ENCODE results near the gene SLFN11.
A peak's percentile ranks its signal among the peaks of the same experiment; 100 is the strongest.
"Not testable (repeated sequence)": the region's sequence is repeated elsewhere in the genome, so short reads cannot be mapped to it uniquely, and the experiment has no call there.

The SLFN11 gene

GRCh38 chr17:35333578-35333977 is 39.8 kb downstream of the SLFN11 start:
- H2AFZ ChIP-seq (ENCODE audit: low read depth, low read length); H4K8ac ChIP-seq (ENCODE audit: low read length); H3K9me3 ChIP-seq (ENCODE audit: control insufficient read depth, low read length); H2AK5ac ChIP-seq (ENCODE audit: low read length, severe bottlenecking); H2BK12ac ChIP-seq (ENCODE audit: low read length in 2 of 2); H3K18ac ChIP-seq (ENCODE audit: low read depth in 1 of 2, low read length in 2 of 2); H3K14ac ChIP-seq (ENCODE audit: low read length in 2 of 2); H3K4me3 ChIP-seq (ENCODE audit: insufficient read depth in 1 of 2, low read depth in 1 of 2, low read length in 2 of 2); H2BK5ac ChIP-seq (ENCODE audit: low read depth, low read length, poor library complexity, severe bottlenecking); H3K9ac ChIP-seq (ENCODE audit: low read length); H3K36me3 ChIP-seq (ENCODE audit: control insufficient read depth in 1 of 2, insufficient read depth in 2 of 2, low read depth in 1 of 2, low read length in 2 of 2); H3K23ac ChIP-seq (ENCODE audit: low read length in 2 of 2); H3K79me1 ChIP-seq (replicated peaks; ENCODE audit: low read length, poor library complexity, severe bottlenecking); H3K27ac ChIP-seq (ENCODE audit: low read length, poor library complexity, severe bottlenecking); DNase-seq; H4K91ac ChIP-seq (ENCODE audit: low read length); H2BK120ac ChIP-seq (ENCODE audit: low read depth, low read length); H3K4me2 ChIP-seq (ENCODE audit: low read length, poor library complexity, severe bottlenecking); H2BK15ac ChIP-seq (ENCODE audit: low read depth, poor library complexity, severe bottlenecking); H3K4ac ChIP-seq (ENCODE audit: low read depth in 1 of 2, low read length in 2 of 2); H3K4me1 ChIP-seq (ENCODE audit: control insufficient read depth, insufficient read depth, low read depth, low read length): not testable (repeated sequence)
- peaks cover 0 to 11% of the 10 kb centered on the region in 2 experiments for H3K27me3 ChIP-seq (ENCODE audit: control insufficient read depth in 1 of 2, insufficient read depth in 1 of 2, low read length in 2 of 2)
- WGBS = 63% methylated on average over 4 of the region's 5 CpGs

- H3K4ac ChIP-seq (ENCODE audit: low read depth in 1 of 2, low read length in 2 of 2) = no peak overlapping the region
- no peak overlapping the region for H4K91ac ChIP-seq (ENCODE audit: low read length)
- H3K79me1 ChIP-seq (replicated peaks; ENCODE audit: low read length, poor library complexity, severe bottlenecking) = no peaks in the 10 kb centered on the region
- H3K4me3 ChIP-seq (ENCODE audit: insufficient read depth in 1 of 2, low read depth in 1 of 2, low read length in 2 of 2) = no peak overlapping the region
- H2AFZ ChIP-seq (ENCODE audit: low read depth, low read length) = no peak overlapping the region
- no peak overlapping the region for H2AK5ac ChIP-seq (ENCODE audit: low read length, severe bottlenecking)
- no peak overlapping the region for H2BK12ac ChIP-seq (ENCODE audit: low read length in 2 of 2)
- H4K8ac ChIP-seq (ENCODE audit: low read length) = no peak overlapping the region
- no peak overlapping the region for H3K18ac ChIP-seq (ENCODE audit: low read depth in 1 of 2, low read length in 2 of 2)
- H3K4me1 ChIP-seq (ENCODE audit: control insufficient read depth, insufficient read depth, low read depth, low read length) = no peaks in the 10 kb centered on the region
- no peak overlapping the region for H3K9ac ChIP-seq (ENCODE audit: low read length)
- no peak overlapping the region for H2BK120ac ChIP-seq (ENCODE audit: low read depth, low read length)
- H3K27ac ChIP-seq (ENCODE audit: low read length, poor library complexity, severe bottlenecking) = no peak overlapping the region
- H3K4me2 ChIP-seq (ENCODE audit: low read length, poor library complexity, severe bottlenecking) = no peak overlapping the region
- H3K36me3 ChIP-seq (ENCODE audit: control insufficient read depth in 1 of 2, insufficient read depth in 2 of 2, low read depth in 1 of 2, low read length in 2 of 2) = no peaks in the 10 kb centered on the region
- no peak overlapping the region for H2BK15ac ChIP-seq (ENCODE audit: low read depth, poor library complexity, severe bottlenecking)
- no peak for DNase-seq
- H2BK5ac ChIP-seq (ENCODE audit: low read depth, low read length, poor library complexity, severe bottlenecking) = no peak overlapping the region
- H3K9me3 ChIP-seq (ENCODE audit: control insufficient read depth, low read length) = peaks cover 9% of the 10 kb centered on the region
- no peak overlapping the region for H3K23ac ChIP-seq (ENCODE audit: low read length in 2 of 2)
- no CpG with 5 or more reads among the region's 1 CpG for WGBS
- no peak overlapping the region for H3K14ac ChIP-seq (ENCODE audit: low read length in 2 of 2)
- H3K27me3 ChIP-seq (ENCODE audit: control insufficient read depth in 1 of 2, insufficient read depth in 1 of 2, low read length in 2 of 2) = peaks cover 0 to 6% of the 10 kb centered on the region in 2 experiments
Observed at GRCh38 chr17:35322749-35323148, 50.7 kb downstream of the SLFN11 start.

- Histone ChIP-seq H2BK12ac (ENCODE audit: low read length in 2 of 2) (no peak overlapping the region), H3K27me3 (ENCODE audit: control insufficient read depth in 1 of 2, insufficient read depth in 1 of 2, low read length in 2 of 2) (peaks cover 0 to 25% of the 10 kb centered on the region in 2 experiments), H4K8ac (ENCODE audit: low read length) (no peak overlapping the region), H2BK120ac (ENCODE audit: low read depth, low read length) (no peak overlapping the region), H3K27ac (ENCODE audit: low read length, poor library complexity, severe bottlenecking) (no peak overlapping the region), H2AFZ (ENCODE audit: low read depth, low read length) (no peak overlapping the region), H2BK5ac (ENCODE audit: low read depth, low read length, poor library complexity, severe bottlenecking) (no peak overlapping the region), H3K4me3 (ENCODE audit: insufficient read depth in 1 of 2, low read depth in 1 of 2, low read length in 2 of 2) (no peak overlapping the region), H3K4me2 (ENCODE audit: low read length, poor library complexity, severe bottlenecking) (no peak overlapping the region), H3K23ac (ENCODE audit: low read length in 2 of 2) (no peak overlapping the region), H4K91ac (ENCODE audit: low read length) (no peak overlapping the region), H3K9ac (ENCODE audit: low read length) (no peak overlapping the region), H3K36me3 (ENCODE audit: control insufficient read depth in 1 of 2, insufficient read depth in 2 of 2, low read depth in 1 of 2, low read length in 2 of 2) (no peaks in the 10 kb centered on the region), H3K18ac (ENCODE audit: low read depth in 1 of 2, low read length in 2 of 2) (no peak overlapping the region), H2BK15ac (ENCODE audit: low read depth, poor library complexity, severe bottlenecking) (no peak overlapping the region), H3K79me1 (replicated peaks; ENCODE audit: low read length, poor library complexity, severe bottlenecking) (no peaks in the 10 kb centered on the region), H3K14ac (ENCODE audit: low read length in 2 of 2) (no peak overlapping the region), H3K4ac (ENCODE audit: low read depth in 1 of 2, low read length in 2 of 2) (no peak overlapping the region), H2AK5ac (ENCODE audit: low read length, severe bottlenecking) (no peak overlapping the region), H3K4me1 (ENCODE audit: control insufficient read depth, insufficient read depth, low read depth, low read length) (peaks cover 4% of the 10 kb centered on the region), H3K9me3 (ENCODE audit: control insufficient read depth, low read length) (no peaks in the 10 kb centered on the region)
- WGBS = no CpG with 5 or more reads among the region's 2 CpGs
- no peak for DNase-seq
Observed at GRCh38 chr17:35315971-35316370, 57.5 kb downstream of the SLFN11 start.

GRCh38 chr17:35315283-35315682 is 58.1 kb downstream of the SLFN11 start:
- Histone ChIP-seq H2BK120ac (ENCODE audit: low read depth, low read length) (no peak overlapping the region), H2BK12ac (ENCODE audit: low read length in 2 of 2) (no peak overlapping the region), H2AFZ (ENCODE audit: low read depth, low read length) (no peak overlapping the region), H3K27me3 (ENCODE audit: control insufficient read depth in 1 of 2, insufficient read depth in 1 of 2, low read length in 2 of 2) (peaks cover 0 to 25% of the 10 kb centered on the region in 2 experiments), H3K9me3 (ENCODE audit: control insufficient read depth, low read length) (no peaks in the 10 kb centered on the region), H2BK5ac (ENCODE audit: low read depth, low read length, poor library complexity, severe bottlenecking) (no peak overlapping the region), H3K14ac (ENCODE audit: low read length in 2 of 2) (no peak overlapping the region), H3K4me3 (ENCODE audit: insufficient read depth in 1 of 2, low read depth in 1 of 2, low read length in 2 of 2) (no peak overlapping the region), H4K8ac (ENCODE audit: low read length) (no peak overlapping the region), H3K4ac (ENCODE audit: low read depth in 1 of 2, low read length in 2 of 2) (no peak overlapping the region), H3K9ac (ENCODE audit: low read length) (peak overlapping the region; percentile 10), H4K91ac (ENCODE audit: low read length) (no peak overlapping the region), H3K4me2 (ENCODE audit: low read length, poor library complexity, severe bottlenecking) (no peak overlapping the region), H3K27ac (ENCODE audit: low read length, poor library complexity, severe bottlenecking) (no peak overlapping the region), H3K18ac (ENCODE audit: low read depth in 1 of 2, low read length in 2 of 2) (no peak overlapping the region), H3K23ac (ENCODE audit: low read length in 2 of 2) (no peak overlapping the region), H3K79me1 (replicated peaks; ENCODE audit: low read length, poor library complexity, severe bottlenecking) (no peaks in the 10 kb centered on the region), H3K36me3 (ENCODE audit: control insufficient read depth in 1 of 2, insufficient read depth in 2 of 2, low read depth in 1 of 2, low read length in 2 of 2) (no peaks in the 10 kb centered on the region), H2BK15ac (ENCODE audit: low read depth, poor library complexity, severe bottlenecking) (no peak overlapping the region), H3K4me1 (ENCODE audit: control insufficient read depth, insufficient read depth, low read depth, low read length) (peaks cover 4% of the 10 kb centered on the region), H2AK5ac (ENCODE audit: low read length, severe bottlenecking) (no peak overlapping the region)
- no peak for DNase-seq
- WGBS = 71% methylated on average over 4 of the region's 5 CpGs
